Naive thymus-derived CD4-positive, alpha-beta T cell (primary cell): Measurements from ENCODE around the gene ACO2. TPM values are rescaled to one million over a fixed set of nuclear protein-coding genes. Genes with fewer than 3 reads are reported as not detected.

Source experiments
- ATAC-seq: fragments of 150-1000 bp; cut with Tn5 transposase; 2 replicates; pipeline ENCODE4 v1.10.0; 2021; ENCODE audit warnings: mild to moderate bottlenecking, moderate library complexity
- CTCF ChIA-PET: fragments of 350-600 bp; sonication (Branson Sonifier 250); formaldehyde crosslinking; loops from one replicate; lab custom pipeline; 2021; ENCODE audit warnings: antibody characterized with exemption; lab: Charles Lee
- POLR2A ChIA-PET: fragments of 350-600 bp; sonication (Branson Sonifier 250); formaldehyde crosslinking; loops from one replicate; lab custom pipeline; 2021; ENCODE audit warnings: antibody characterized with exemption, inconsistent platforms; lab: Charles Lee
- DNase-seq, 9 donors: peaks; one replicate each; pipeline versions ENCODE4 v3.0.0 to v3.0.0-alpha.2; 2020 to 2022; ENCODE audit warnings: mixed read lengths in 1 of 9
- H3K27ac ChIP-seq: one replicate; pipeline ENCODE4 v1.7.0; 2013; ENCODE audit warnings: mild to moderate bottlenecking, low read depth, low read length, moderate library complexity
- H3K27me3 ChIP-seq, 2 donors: one replicate each; pipeline ENCODE4 v1.7.0; 2013; ENCODE audit warnings: low read length in 2 of 2, mild to moderate bottlenecking in 2 of 2, moderate library complexity in 2 of 2; ENCODE audit not compliant: control insufficient read depth in 2 of 2, insufficient read depth in 2 of 2
- H3K36me3 ChIP-seq, 3 experiments: 1 replicate in 2 of 3; 2 replicates in 1 of 3; pipeline ENCODE4 v1.7.0; 2013; ENCODE audit warnings: low read length in 3 of 3, mild to moderate bottlenecking in 3 of 3, moderate library complexity in 1 of 3; ENCODE audit not compliant: insufficient read depth in 3 of 3, control insufficient read depth in 2 of 3
- H3K4me1 ChIP-seq, 2 donors: one replicate each; pipeline ENCODE4 v1.7.0; 2013; ENCODE audit warnings: low read length in 2 of 2, mild to moderate bottlenecking in 2 of 2, moderate library complexity in 1 of 2; ENCODE audit not compliant: control insufficient read depth in 2 of 2, insufficient read depth in 2 of 2
- H3K4me3 ChIP-seq: 2 replicates; pipeline ENCODE4 v1.7.0; 2013; ENCODE audit warnings: mild to moderate bottlenecking, low read length
- H3K9me3 ChIP-seq, 3 experiments: 1 replicate in 2 of 3; 2 replicates in 1 of 3; pipeline ENCODE4 v1.7.0; 2013; ENCODE audit warnings: low read length in 3 of 3; ENCODE audit not compliant: control insufficient read depth in 2 of 3
- H3K27ac Mint-ChIP-seq, 9 donors: one replicate each; pipeline ENCODE4 v1.8.0; 2020 to 2022; ENCODE audit warnings: mixed read lengths in 9 of 9, mild to moderate bottlenecking in 8 of 9, moderate library complexity in 5 of 9, inconsistent platforms in 2 of 9
- H3K27me3 Mint-ChIP-seq, 5 donors: one replicate each; pipeline ENCODE4 v1.8.0; 2021 to 2022; ENCODE audit warnings: mixed read lengths in 5 of 5, mild to moderate bottlenecking in 1 of 5
- H3K36me3 Mint-ChIP-seq, 5 donors: one replicate each; pipeline ENCODE4 v1.8.0; 2020 to 2022; ENCODE audit warnings: mixed read lengths in 5 of 5, mild to moderate bottlenecking in 3 of 5, inconsistent platforms in 1 of 5
- H3K4me1 Mint-ChIP-seq, 7 donors: one replicate each; pipeline ENCODE4 v1.8.0; 2020 to 2022; ENCODE audit warnings: mixed read lengths in 7 of 7, mild to moderate bottlenecking in 3 of 7, inconsistent platforms in 1 of 7
- H3K4me3 Mint-ChIP-seq, 10 donors: one replicate each; pipeline ENCODE4 v1.8.0; 2020 to 2022; ENCODE audit warnings: mild to moderate bottlenecking in 10 of 10, mixed read lengths in 10 of 10, moderate library complexity in 6 of 10, inconsistent platforms in 2 of 10
- H3K9me3 Mint-ChIP-seq, 11 donors: one replicate each; pipeline ENCODE4 v1.8.0; 2020 to 2022; ENCODE audit warnings: mixed read lengths in 11 of 11, mild to moderate bottlenecking in 4 of 11, inconsistent platforms in 1 of 11, moderate library complexity in 1 of 11
- intact Hi-C, 2 donors: fragments of 100-400 bp; cut with micrococcal nuclease; formaldehyde crosslinking; loops; one replicate each; pipeline ENCODE4 v1.15.1; 2023
- polyA plus RNA-seq, 2 donors: library from polyadenylated mRNA; unstranded; fragments of 300-500 nt; fragmentation: Illumina TruSeq; gene quantifications; one replicate each; pipeline ENCODE4 v1.2.3, GENCODE V29; 2021
- total RNA-seq, 6 experiments: library from RNA in 5 of 6; stranded (reverse) in 5 of 6; gene quantifications; 1 replicate in 5 of 6; 2 replicates in 1 of 6; pipeline ENCODE4 v1.2.3 and lab custom pipeline; 2021 to 2026

The ACO2 gene
- total and polyA plus RNA-seq, 7 experiments from 2014 or later = 60.5 to 101 (median 70.3) TPM

GRCh38 chr22:41526830-41527799, 58.2 kb downstream of the ACO2 start:
- peak; percentile 36 to 75 (median 64) for DNase-seq
- Histone ChIP-seq H3K9me3 (no peaks in the 10 kb centered on the region), H3K36me3 (peaks cover 0 to 85% (median 3%) of the 10 kb centered on the region in 3 experiments), H3K4me3 (no peak overlapping the region), H3K27me3 (no peaks in the 10 kb centered on the region), H3K27ac (peak overlapping the region; percentile 48), H3K4me1 (peaks cover 10 to 16% of the 10 kb centered on the region in 2 donors)
- Mint-ChIP-seq H3K27ac (peak overlapping the region in 7 of 9 donors; percentile 40 to 84 (median 77)), H3K4me1 (peaks cover 0 to 25% (median 20%) of the 10 kb centered on the region in 7 donors), H3K36me3 (peaks cover 0 to 10% (median 5%) of the 10 kb centered on the region in 5 donors), H3K4me3 (no peak overlapping the region), H3K9me3 (no peaks in the 10 kb centered on the region), H3K27me3 (no peaks in the 10 kb centered on the region)
- ChIA-PET POLR2A (interaction anchor here (0.8 to 1.4 kb wide), 2 partner anchors 9 to 123 kb away, joined by 3 read pairs; no protein-coding TSS in a partner anchor), CTCF (interaction anchor here (0.6 to 5.2 kb wide), 5 partner anchors 14 to 732 kb away, joined by 3 to 77 read pairs (median 3); no protein-coding TSS in a partner anchor)
- ATAC-seq = peak; percentile 78
- intact Hi-C loops = loop anchor here (1.0 to 10.0 kb wide), 4 partner anchors 17 to 602 kb away; partner anchors contain the start of gene POLR3H (in 1 of the 2)

- no peak for ATAC-seq
- POLR2A ChIA-PET = interaction anchor here (0.6 kb wide), 1 partner anchor 125 kb away, joined by 3 read pairs; no protein-coding TSS in a partner anchor
- Mint-ChIP-seq H3K27me3 (no peaks in the 10 kb centered on the region), H3K36me3 (peaks cover 0 to 10% (median 5%) of the 10 kb centered on the region in 5 donors), H3K9me3 (no peaks in the 10 kb centered on the region), H3K4me3 (no peak overlapping the region), H3K4me1 (peaks cover 0 to 25% (median 17%) of the 10 kb centered on the region in 7 donors), H3K27ac (peak overlapping the region in 4 of 9 donors; percentile 5 to 68 (median 52))
- intact Hi-C loops = loop anchor here in 1 of 2 donors (10.0 kb wide), 1 partner anchor 603 kb away; no protein-coding TSS in a partner anchor
- peaks cover 0 to 85% (median 3%) of the 10 kb centered on the region in 3 experiments for H3K36me3 ChIP-seq
- DNase-seq = no peak
- H3K4me1 ChIP-seq = peaks cover 10 to 16% of the 10 kb centered on the region in 2 donors
- H3K4me3 ChIP-seq = no peak overlapping the region
- no peaks in the 10 kb centered on the region for H3K9me3 ChIP-seq
- CTCF ChIA-PET = interaction anchor here (0.9 to 5.2 kb wide), 3 partner anchors 12 to 126 kb away, joined by 3 to 77 read pairs (median 4); no protein-coding TSS in a partner anchor
- H3K27ac ChIP-seq = no peak overlapping the region
- H3K27me3 ChIP-seq = no peaks in the 10 kb centered on the region
These were observed 59.3 kb downstream of the ACO2 start for GRCh38 chr22:41528132-41528766.

DNA sequence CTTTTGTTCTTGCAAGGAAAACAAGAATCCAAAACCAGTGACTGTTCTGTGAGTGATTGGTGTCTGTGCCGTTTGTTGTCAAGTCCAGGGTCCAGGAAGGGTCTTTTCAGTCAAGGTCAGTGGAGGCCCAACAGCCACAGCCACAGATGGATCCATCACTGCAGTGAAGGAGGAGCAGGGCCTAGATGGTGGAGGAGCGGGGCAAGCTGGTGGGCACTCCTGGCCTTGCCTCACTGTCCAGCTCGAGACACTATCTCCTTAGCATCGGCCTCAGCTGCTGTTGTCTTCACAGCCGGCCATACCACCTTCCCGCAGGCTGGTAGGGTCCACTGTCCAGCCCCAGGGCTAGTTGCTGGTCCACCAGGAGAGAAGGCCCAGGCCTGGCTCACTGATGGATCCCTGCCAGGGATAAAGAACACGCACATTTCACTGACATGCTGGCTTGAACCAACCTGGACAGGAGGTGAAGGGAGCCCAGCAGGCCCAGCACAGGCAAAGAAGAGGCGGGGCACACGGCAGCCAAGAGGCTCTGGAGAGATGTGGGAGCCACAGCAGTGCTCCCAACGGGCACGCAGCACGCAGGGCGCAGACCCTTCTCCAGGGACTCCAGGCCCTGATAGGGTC, 60.1 kb downstream of the ACO2 start:
- Histone ChIP-seq H3K4me1 (peaks cover 10 to 11% of the 10 kb centered on the region in 2 donors), H3K27me3 (no peaks in the 10 kb centered on the region), H3K27ac (no peak overlapping the region), H3K9me3 (no peaks in the 10 kb centered on the region), H3K36me3 (peaks cover 0 to 79% (median 3%) of the 10 kb centered on the region in 3 experiments), H3K4me3 (no peak overlapping the region)
- intact Hi-C loops = loop anchor here in 1 of 2 donors (10.0 kb wide), 1 partner anchor 604 kb away; no protein-coding TSS in a partner anchor
- H3K4me1 Mint-ChIP-seq = peaks cover 0 to 20% (median 17%) of the 10 kb centered on the region in 7 donors
- peaks cover 0 to 10% (median 5%) of the 10 kb centered on the region in 5 donors for H3K36me3 Mint-ChIP-seq
- ChIA-PET POLR2A (no interaction called here), CTCF (interaction anchor here (1.5 kb wide), 1 partner anchor 127 kb away, joined by 3 read pairs; no protein-coding TSS in a partner anchor)
- peak overlapping the region in 3 of 9 donors; percentile 51 to 86 (median 53) for H3K27ac Mint-ChIP-seq
- no peak overlapping the region for H3K4me3 Mint-ChIP-seq
- no peaks in the 10 kb centered on the region for H3K27me3 Mint-ChIP-seq
- DNase-seq = no peak
- ATAC-seq = no peak
- H3K9me3 Mint-ChIP-seq = no peaks in the 10 kb centered on the region

GRCh38 chr22:41530890-41531714, 62.2 kb downstream of the ACO2 start:
- Mint-ChIP-seq H3K27ac (peak overlapping the region in 1 of 9 donors; percentile 77), H3K27me3 (no peaks in the 10 kb centered on the region), H3K4me1 (peaks cover 0 to 12% (median 9%) of the 10 kb centered on the region in 7 donors), H3K4me3 (no peak overlapping the region), H3K36me3 (peaks cover 0 to 12% (median 5%) of the 10 kb centered on the region in 5 donors), H3K9me3 (no peaks in the 10 kb centered on the region)
- peaks cover 0 to 78% (median 3%) of the 10 kb centered on the region in 3 experiments for H3K36me3 ChIP-seq
- no peaks in the 10 kb centered on the region for H3K27me3 ChIP-seq
- H3K4me1 ChIP-seq = no peaks in the 10 kb centered on the region
- no peaks in the 10 kb centered on the region for H3K9me3 ChIP-seq
- H3K27ac ChIP-seq = no peak overlapping the region
- ATAC-seq (no peak), DNase-seq (no peak)
- H3K4me3 ChIP-seq = no peak overlapping the region
- POLR2A ChIA-PET = interaction anchor here (0.6 to 0.7 kb wide), 2 partner anchors 33 to 119 kb away, joined by 3 read pairs; no protein-coding TSS in a partner anchor
- CTCF ChIA-PET = interaction anchor here (0.7 kb wide), 1 partner anchor 62 kb away, joined by 3 read pairs; the partner anchor contains the start of genes ACO2 and PHF5A
- intact Hi-C loops = no loop called here

GRCh38 chr22:41531715-41532477, 63.0 kb downstream of the ACO2 start:
- Histone ChIP-seq H3K4me3 (no peak overlapping the region), H3K4me1 (no peaks in the 10 kb centered on the region), H3K36me3 (peaks cover 0 to 70% (median 2%) of the 10 kb centered on the region in 3 experiments), H3K9me3 (no peaks in the 10 kb centered on the region), H3K27me3 (no peaks in the 10 kb centered on the region), H3K27ac (no peak overlapping the region)
- no peaks in the 10 kb centered on the region for H3K27me3 Mint-ChIP-seq
- CTCF ChIA-PET = interaction anchor here (0.6 to 1.2 kb wide), 2 partner anchors 20 to 610 kb away, joined by 3 read pairs; no protein-coding TSS in a partner anchor
- intact Hi-C loops = no loop called here
- POLR2A ChIA-PET = interaction anchor here (0.7 kb wide), 1 partner anchor 120 kb away, joined by 3 read pairs; no protein-coding TSS in a partner anchor
- H3K4me3 Mint-ChIP-seq = no peak overlapping the region
- DNase-seq = no peak
- peak overlapping the region in 1 of 9 donors; percentile 77 for H3K27ac Mint-ChIP-seq
- peaks cover 0 to 12% (median 4%) of the 10 kb centered on the region in 7 donors for H3K4me1 Mint-ChIP-seq
- peaks cover 0 to 12% (median 5%) of the 10 kb centered on the region in 5 donors for H3K36me3 Mint-ChIP-seq
- no peaks in the 10 kb centered on the region for H3K9me3 Mint-ChIP-seq
- ATAC-seq = no peak
